Measurements from ENCODE around the gene DSCAM. TPM values are rescaled to one million over a fixed set of nuclear protein-coding genes. Genes with fewer than 3 reads are reported as not detected.

DSCAM gene
- total RNA-seq, 2 donors from 2014 or later: not detected

- Mint-ChIP-seq H3K4me3 (no peak overlapping the region), H3K27ac (no peak overlapping the region), H3K36me3 (no peaks in the 10 kb centered on the region), H3K9me3 (peaks cover 3% of the 10 kb centered on the region), H3K27me3 (no peaks in the 10 kb centered on the region), H3K4me1 (ENCODE audit: low read depth in 2 of 2) (no peaks in the 10 kb centered on the region)
- no peak for ATAC-seq
- no peak for DNase-seq (ENCODE audit: low spot score)
Observed at GRCh38 chr21:40227096-40227495, 619.9 kb downstream of the DSCAM start.

- Mint-ChIP-seq H3K4me3 (no peak overlapping the region), H3K27ac (no peak overlapping the region), H3K36me3 (no peaks in the 10 kb centered on the region), H3K27me3 (no peaks in the 10 kb centered on the region), H3K9me3 (no peaks in the 10 kb centered on the region), H3K4me1 (ENCODE audit: low read depth in 2 of 2) (no peaks in the 10 kb centered on the region)
- ATAC-seq (no peak), DNase-seq (ENCODE audit: low spot score) (no peak)
Observed at GRCh38 chr21:40215941-40216340, 631.0 kb downstream of the DSCAM start.

- Mint-ChIP-seq H3K27ac (no peak overlapping the region), H3K9me3 (peaks cover 7% of the 10 kb centered on the region), H3K36me3 (no peaks in the 10 kb centered on the region), H3K4me3 (no peak overlapping the region), H3K4me1 (ENCODE audit: low read depth in 2 of 2) (no peaks in the 10 kb centered on the region), H3K27me3 (no peaks in the 10 kb centered on the region)
- DNase-seq (ENCODE audit: low spot score) (no peak), ATAC-seq (no peak)
Observed at GRCh38 chr21:40210251-40210650, 636.7 kb downstream of the DSCAM start.

- ATAC-seq (no peak), DNase-seq (ENCODE audit: low spot score) (no peak)
- Mint-ChIP-seq H3K27me3 (no peaks in the 10 kb centered on the region), H3K9me3 (peaks cover 7% of the 10 kb centered on the region), H3K4me3 (no peak overlapping the region), H3K4me1 (ENCODE audit: low read depth in 2 of 2) (no peaks in the 10 kb centered on the region), H3K27ac (no peak overlapping the region), H3K36me3 (no peaks in the 10 kb centered on the region)
Observed at GRCh38 chr21:40208948-40209345, 638.0 kb downstream of the DSCAM start.

- Mint-ChIP-seq H3K27ac (no peak overlapping the region), H3K4me3 (no peak overlapping the region), H3K9me3 (peaks cover 7% of the 10 kb centered on the region), H3K4me1 (ENCODE audit: low read depth in 2 of 2) (no peaks in the 10 kb centered on the region), H3K27me3 (no peaks in the 10 kb centered on the region), H3K36me3 (no peaks in the 10 kb centered on the region)
- DNase-seq (ENCODE audit: low spot score): no peak
- no peak for ATAC-seq
Observed at GRCh38 chr21:40208206-40208947, 638.6 kb downstream of the DSCAM start.

- ATAC-seq: no peak
- Mint-ChIP-seq H3K4me3 (no peak overlapping the region), H3K27me3 (no peaks in the 10 kb centered on the region), H3K36me3 (no peaks in the 10 kb centered on the region), H3K9me3 (peaks cover 9% of the 10 kb centered on the region), H3K4me1 (ENCODE audit: low read depth in 2 of 2) (no peaks in the 10 kb centered on the region), H3K27ac (no peak overlapping the region)
- DNase-seq (ENCODE audit: low spot score): no peak
Observed at GRCh38 chr21:40200946-40201345, 646.0 kb downstream of the DSCAM start.

- Mint-ChIP-seq H3K4me3 (no peak overlapping the region), H3K27me3 (no peaks in the 10 kb centered on the region), H3K27ac (no peak overlapping the region), H3K4me1 (ENCODE audit: low read depth in 2 of 2) (no peaks in the 10 kb centered on the region), H3K9me3 (peaks cover 9% of the 10 kb centered on the region), H3K36me3 (no peaks in the 10 kb centered on the region)
- DNase-seq (ENCODE audit: low spot score): no peak
- no peak for ATAC-seq
Observed at GRCh38 chr21:40200126-40200525, 646.8 kb downstream of the DSCAM start.

- no peaks in the 10 kb centered on the region for H3K36me3 Mint-ChIP-seq
- H3K4me1 Mint-ChIP-seq (ENCODE audit: low read depth in 2 of 2): no peaks in the 10 kb centered on the region
Observed at GRCh38 chr21:40194185-40194980, 652.6 kb downstream of the DSCAM start.

GRCh38 chr21:40191616-40192015, 655.3 kb downstream of the DSCAM start:
- H3K36me3 Mint-ChIP-seq: no peaks in the 10 kb centered on the region
- no peak overlapping the region for H3K27ac Mint-ChIP-seq
- no peak for DNase-seq (ENCODE audit: low spot score)
- H3K4me3 Mint-ChIP-seq: no peak overlapping the region
- H3K4me1 Mint-ChIP-seq (ENCODE audit: low read depth in 2 of 2): no peaks in the 10 kb centered on the region
- ATAC-seq: no peak
- no peaks in the 10 kb centered on the region for H3K27me3 Mint-ChIP-seq
- H3K9me3 Mint-ChIP-seq: peaks cover 13% of the 10 kb centered on the region

More at GRCh38 chr21:40194185-40194980, 652.6 kb downstream of the DSCAM start:
- H3K27ac Mint-ChIP-seq: no peak overlapping the region
- DNase-seq (ENCODE audit: low spot score): no peak
- H3K9me3 Mint-ChIP-seq: peaks cover 16% of the 10 kb centered on the region
- no peaks in the 10 kb centered on the region for H3K27me3 Mint-ChIP-seq
- H3K4me3 Mint-ChIP-seq: no peak overlapping the region
- no peak for ATAC-seq

GRCh38 chr21:40191196-40191595, 655.8 kb downstream of the DSCAM start:
- Mint-ChIP-seq H3K9me3 (peaks cover 11% of the 10 kb centered on the region), H3K27me3 (no peaks in the 10 kb centered on the region), H3K36me3 (no peaks in the 10 kb centered on the region), H3K4me1 (ENCODE audit: low read depth in 2 of 2) (no peaks in the 10 kb centered on the region), H3K27ac (no peak overlapping the region), H3K4me3 (no peak overlapping the region)
- DNase-seq (ENCODE audit: low spot score): no peak
- no peak for ATAC-seq

- Mint-ChIP-seq H3K4me1 (ENCODE audit: low read depth in 2 of 2) (no peaks in the 10 kb centered on the region), H3K9me3 (peaks cover 15% of the 10 kb centered on the region), H3K36me3 (no peaks in the 10 kb centered on the region), H3K4me3 (no peak overlapping the region), H3K27me3 (no peaks in the 10 kb centered on the region), H3K27ac (no peak overlapping the region)
- ATAC-seq: no peak
- DNase-seq (ENCODE audit: low spot score): no peak
Observed at GRCh38 chr21:40187946-40188654, 658.9 kb downstream of the DSCAM start.

GRCh38 chr21:40187244-40187643, 659.7 kb downstream of the DSCAM start:
- Mint-ChIP-seq H3K27ac (no peak overlapping the region), H3K27me3 (no peaks in the 10 kb centered on the region), H3K36me3 (peaks cover under 1% of the 10 kb centered on the region), H3K4me3 (no peak overlapping the region), H3K4me1 (ENCODE audit: low read depth in 2 of 2) (no peaks in the 10 kb centered on the region), H3K9me3 (peaks cover 15% of the 10 kb centered on the region)
- DNase-seq (ENCODE audit: low spot score) (no peak), ATAC-seq (no peak)

- H3K27me3 Mint-ChIP-seq: no peaks in the 10 kb centered on the region
- peaks cover 7% of the 10 kb centered on the region for H3K36me3 Mint-ChIP-seq
- ATAC-seq: no peak
- no peak overlapping the region for H3K4me3 Mint-ChIP-seq
- no peak for DNase-seq (ENCODE audit: low spot score)
- peaks cover 24% of the 10 kb centered on the region for H3K9me3 Mint-ChIP-seq
- no peaks in the 10 kb centered on the region for H3K4me1 Mint-ChIP-seq (ENCODE audit: low read depth in 2 of 2)
- H3K27ac Mint-ChIP-seq: no peak overlapping the region
Observed at GRCh38 chr21:40186045-40186444, 660.9 kb downstream of the DSCAM start.

- Mint-ChIP-seq H3K4me1 (ENCODE audit: low read depth in 2 of 2) (no peaks in the 10 kb centered on the region), H3K36me3 (peaks cover 7% of the 10 kb centered on the region), H3K27me3 (no peaks in the 10 kb centered on the region), H3K9me3 (peaks cover 28% of the 10 kb centered on the region), H3K27ac (no peak overlapping the region), H3K4me3 (no peak overlapping the region)
- ATAC-seq (peak; percentile 20 to 43), DNase-seq (ENCODE audit: low spot score) (no peak)
Observed at GRCh38 chr21:40185208-40185607, 661.8 kb downstream of the DSCAM start.
